ENCODE results near the gene KRTAP26-1. TPM values are rescaled to one million over a fixed set of nuclear protein-coding genes. Genes with fewer than 3 reads are reported as not detected.

Gene KRTAP26-1
- total and polyA plus RNA-seq, 2 of the 4 experiments (the other 2 are of a cell fraction), result not detected

- H2BK5ac ChIP-seq (ENCODE audit: low read depth, low read length, poor library complexity, severe bottlenecking), result no peak overlapping the region
- no peak overlapping the region for H2BK20ac ChIP-seq (ENCODE audit: low read depth, low read length)
- no peak overlapping the region for H3K4me3 ChIP-seq (ENCODE audit: insufficient read depth, low read depth, low read length)
- BruUV-seq (replicated peaks), result no TSS peak
- H3K9me1 ChIP-seq (ENCODE audit: insufficient read depth, low read length), result no peaks in the 10 kb centered on the region
- no peak overlapping the region for H2AK5ac ChIP-seq (ENCODE audit: low read depth, low read length)
- no peak overlapping the region for H3K14ac ChIP-seq (replicated peaks; ENCODE audit: low read depth, low read length)
- H3K36me3 ChIP-seq (ENCODE audit: control insufficient read depth, insufficient read depth, low read length), result no peaks in the 10 kb centered on the region
- no peak overlapping the region for H3K4ac ChIP-seq (ENCODE audit: low read depth, low read length)
- ChIA-PET CTCF (no interaction called here), POLR2A (ENCODE audit: unreplicated experiment) (no interaction called here)
- H4K91ac ChIP-seq (ENCODE audit: insufficient read depth, low read depth, low read length), result no peak overlapping the region
- no peak overlapping the region for H3K27ac ChIP-seq (ENCODE audit: insufficient read depth, low read length)
- H3K4me2 ChIP-seq (ENCODE audit: low read depth, low read length), result no peak overlapping the region
- no peaks in the 10 kb centered on the region for H4K20me1 ChIP-seq (ENCODE audit: insufficient read depth, low read length)
- ATAC-seq (ENCODE audit: low read depth), result no peak
- WGBS, 2 experiments (ENCODE audit: extremely low coverage in 2 of 2, insufficient read length in 1 of 2), result no CpG with 5 or more reads among the region's 2 CpGs
- no peak overlapping the region for H2BK120ac ChIP-seq (ENCODE audit: low read depth, low read length)
- H3K4me1 ChIP-seq (ENCODE audit: control insufficient read depth, insufficient read depth, low read length), result no peaks in the 10 kb centered on the region
- no peak overlapping the region for H2AK9ac ChIP-seq (replicated peaks; ENCODE audit: low read depth, low read length, poor library complexity)
- H3K9me3 ChIP-seq (ENCODE audit: control insufficient read depth, insufficient read depth, low read length), result peaks cover 4% of the 10 kb centered on the region; the same call in 1 of the 2 replicates
- H3K18ac ChIP-seq (ENCODE audit: low read depth, low read length), result no peak overlapping the region
- no peak for DNase-seq
- H3K27me3 ChIP-seq (ENCODE audit: control insufficient read depth, insufficient read depth, low read length), result no peaks in the 10 kb centered on the region
- in situ Hi-C loops (cut with MboI; ENCODE audit: low sequenced_read_pairs), result no loop called here
- no peak overlapping the region for H2AFZ ChIP-seq (replicated peaks; ENCODE audit: low read length, poor library complexity)
- intact Hi-C loops (cut with micrococcal nuclease), result no loop called here
- no peak overlapping the region for H3K9ac ChIP-seq (ENCODE audit: low read depth, low read length)
- dilution Hi-C loops (cut with HindIII; ENCODE audit: low sequenced_read_pairs, unreplicated experiment), result no loop called here
- TF ChIP-seq RAD21 (IDR thresholded peaks at IDR 0.05; ENCODE audit: low read length) (no peak), NFE2L2 (IDR thresholded peaks at IDR 0.05; ENCODE audit: low read depth, low read length) (no peak), CHD1 (IDR thresholded peaks at IDR 0.05; ENCODE audit: low read depth, low read length) (no peak), CEBPB (IDR thresholded peaks at IDR 0.05; ENCODE audit: low read depth, low read length) (no peak), MAZ (IDR thresholded peaks at IDR 0.05; ENCODE audit: borderline replicate concordance, low read depth, low read length) (no peak), FOS (IDR thresholded peaks at IDR 0.05; ENCODE audit: low read depth, low read length) (no peak), RCOR1 (IDR thresholded peaks at IDR 0.05; ENCODE audit: insufficient replicate concordance, low read length) (no peak), MAFK (IDR thresholded peaks at IDR 0.05; ENCODE audit: low read depth, low read length) (no peak), POLR2A (IDR thresholded peaks at IDR 0.05; ENCODE audit: low read depth, low read length) (no peak)
- TF ChIP-seq, protein P1, sequence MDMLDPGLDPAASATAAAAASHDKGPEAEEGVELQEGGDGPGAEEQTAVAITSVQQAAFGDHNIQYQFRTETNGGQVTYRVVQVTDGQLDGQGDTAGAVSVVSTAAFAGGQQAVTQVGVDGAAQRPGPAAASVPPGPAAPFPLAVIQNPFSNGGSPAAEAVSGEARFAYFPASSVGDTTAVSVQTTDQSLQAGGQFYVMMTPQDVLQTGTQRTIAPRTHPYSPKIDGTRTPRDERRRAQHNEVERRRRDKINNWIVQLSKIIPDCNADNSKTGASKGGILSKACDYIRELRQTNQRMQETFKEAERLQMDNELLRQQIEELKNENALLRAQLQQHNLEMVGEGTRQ (IDR thresholded peaks at IDR 0.05; ENCODE audit: low read depth, low read length), result no peak
- no peak overlapping the region for H4K5ac ChIP-seq (ENCODE audit: low read depth, low read length)
- no peak overlapping the region for H3K56ac ChIP-seq (ENCODE audit: extremely low read depth, insufficient read depth, low read length)
- H3K23ac ChIP-seq (ENCODE audit: low read depth, low read length), result no peak overlapping the region
- H4K8ac ChIP-seq (ENCODE audit: low read depth in 2 of 2, low read length in 2 of 2), result no peak overlapping the region
- H3K79me1 ChIP-seq (ENCODE audit: low read depth in 1 of 2, low read length in 2 of 2), result no peaks in the 10 kb centered on the region
- H2BK15ac ChIP-seq (ENCODE audit: low read depth, low read length), result no peak overlapping the region
Observed at GRCh38 chr21:30306884-30307283, 13.2 kb downstream of the KRTAP26-1 start.

All from IMR-90 (cell line).